OCI-LY3 (cell line): ENCODE results near the gene NRP1.

Experiments
- CTCF ChIP-seq: fragments of 200-600, 300-600 bp; sonication (generic); IDR thresholded peaks from 2 replicates; pipeline ENCODE4 v1.5.1; 2014; ENCODE audit warnings: antibody characterized with exemption, low read length, low read depth
- EZH2phosphoT487 ChIP-seq: fragments of 200-600 bp; shearing (Covaris generic); IDR thresholded peaks from 2 replicates; pipeline ENCODE4 v1.6.1; 2018; ENCODE audit warnings: antibody characterized with exemption, mixed run types, low read depth

- TF ChIP-seq CTCF (no peak), EZH2phosphoT487 (no peak)
These were observed 55.2 kb downstream of the NRP1 start for GRCh38 chr10:33279276-33279675.
